HepG2 (cell line): ENCODE data around the gene QPCT. TPM values are rescaled to one million over a fixed set of nuclear protein-coding genes. Genes with fewer than 3 reads are reported as not detected.

Experiments
- ARHGAP35 ChIP-seq: sonication (generic); formaldehyde crosslinking; IDR thresholded peaks from 2 replicates; pipeline ENCODE4 v1.9.0; 2022; ENCODE audit warnings: mild to moderate bottlenecking, inconsistent platforms, moderate library complexity, missing genetic modification reagents, borderline replicate concordance
- BCL3 ChIP-seq: sonication (generic); formaldehyde crosslinking; IDR thresholded peaks from 2 replicates; pipeline ENCODE4 v1.5.1; 2020; ENCODE audit warnings: mild to moderate bottlenecking, missing genetic modification reagents, moderate library complexity
- CERS6 ChIP-seq: sonication (generic); formaldehyde crosslinking; IDR thresholded peaks from 2 replicates; pipeline ENCODE4 v1.5.0; 2020; ENCODE audit warnings: missing genetic modification reagents
- GTF2F1 ChIP-seq: fragments of 150-350 bp; IDR thresholded peaks from 2 replicates; pipeline ENCODE4 v1.6.1; 2014; ENCODE audit warnings: low read length
- KLF13 ChIP-seq: sonication (generic); formaldehyde crosslinking; IDR thresholded peaks from 2 replicates; pipeline ENCODE4 v1.4.0; 2020; ENCODE audit warnings: mild to moderate bottlenecking, missing genetic modification reagents
- KLF9 ChIP-seq: IDR thresholded peaks from 2 replicates; pipeline ENCODE4 v1.6.1; 2016; ENCODE audit warnings: low read depth
- NFE2L2 ChIP-seq: fragments of 150-350 bp; IDR thresholded peaks from 2 replicates; pipeline ENCODE4 v1.6.1; 2014; ENCODE audit warnings: low read length
- NFKB2 ChIP-seq: sonication (generic); formaldehyde crosslinking; IDR thresholded peaks from 2 replicates; pipeline ENCODE4 v1.4.0; 2020; ENCODE audit warnings: missing genetic modification reagents, borderline replicate concordance
- NFYB ChIP-seq: sonication (generic); formaldehyde crosslinking; IDR thresholded peaks from 2 replicates; pipeline ENCODE4 v1.4.0; 2020; ENCODE audit warnings: missing genetic modification reagents
- NKX3-1 ChIP-seq: sonication (generic); formaldehyde crosslinking; IDR thresholded peaks from 2 replicates; pipeline ENCODE4 v1.5.0; 2020; ENCODE audit warnings: missing genetic modification reagents
- PRPF4 ChIP-seq: fragments of 200-400 bp; formaldehyde crosslinking; IDR thresholded peaks from 2 replicates; pipeline ENCODE4 v1.6.1; 2016; ENCODE audit warnings: low read length, low read depth; ENCODE audit not compliant: poor library complexity, severe bottlenecking
- RELA ChIP-seq: sonication (generic); formaldehyde crosslinking; IDR thresholded peaks from 2 replicates; pipeline ENCODE4 v1.4.0; 2020; ENCODE audit warnings: missing genetic modification reagents
- TARDBP ChIP-seq: sonication (generic); formaldehyde crosslinking; IDR thresholded peaks from 2 replicates; pipeline ENCODE4 v1.8.0; 2022; ENCODE audit warnings: mild to moderate bottlenecking, missing genetic modification reagents
- ZEB1 ChIP-seq: IDR thresholded peaks from 2 replicates; pipeline ENCODE4 v1.6.1; 2012; ENCODE audit warnings: mild to moderate bottlenecking, low read depth, inconsistent platforms; ENCODE audit not compliant: insufficient replicate concordance
- ZHX1 ChIP-seq: sonication (generic); formaldehyde crosslinking; IDR thresholded peaks from 2 replicates; pipeline ENCODE4 v1.8.1; 2022; ENCODE audit warnings: low read depth, mild to moderate bottlenecking, missing genetic modification reagents
- ZNF121 ChIP-seq: sonication (generic); formaldehyde crosslinking; IDR thresholded peaks from 2 replicates; pipeline ENCODE4 v1.5.0; 2020; ENCODE audit warnings: mild to moderate bottlenecking, missing genetic modification reagents
- ZNF556 ChIP-seq: sonication (generic); formaldehyde crosslinking; IDR thresholded peaks from 2 replicates; pipeline ENCODE4 v1.4.0; 2020; ENCODE audit warnings: mild to moderate bottlenecking, missing genetic modification reagents, borderline replicate concordance
- ZNF572 ChIP-seq: sonication (generic); formaldehyde crosslinking; IDR thresholded peaks from 2 replicates; pipeline ENCODE4 v1.5.1; 2020; ENCODE audit warnings: mild to moderate bottlenecking, missing genetic modification reagents
- ZNF770 ChIP-seq: sonication (generic); formaldehyde crosslinking; IDR thresholded peaks from 2 replicates; pipeline ENCODE4 v1.5.0; 2020; ENCODE audit warnings: mild to moderate bottlenecking, missing genetic modification reagents
- ZSCAN30 ChIP-seq: sonication (generic); formaldehyde crosslinking; IDR thresholded peaks from 2 replicates; pipeline ENCODE4 v1.5.0; 2020; ENCODE audit warnings: mild to moderate bottlenecking, missing genetic modification reagents
- polyA plus RNA-seq, 8 experiments: library from polyadenylated mRNA; depleted of rRNA in 3 of 8; stranded (reverse) in 7 of 8; unstranded in 1 of 8; fragments of >200 nt; fragmentation: Illumina TruSeq in 4 of 8; extraction: Trizol in 4 of 8; gene quantifications; 2 replicates each; pipeline versions ENCODE4 v1.2.1 to v1.2.3, GENCODE V29; 2011 to 2016; ENCODE audit warnings: low read depth in 4 of 8, missing spikeins in 1 of 8, mixed read lengths in 1 of 8; ENCODE audit not compliant: insufficient read depth in 1 of 8
- total RNA-seq, 5 experiments: library from RNA; depleted of rRNA; stranded (reverse); fragments of >200 nt; fragmentation: Illumina TruSeq; extraction: Trizol; gene quantifications; 2 replicates each; pipeline ENCODE4 v1.2.3, GENCODE V29; 2016; ENCODE audit warnings: low read depth in 1 of 5
- TF ChIP-seq, protein P1 (sequence below): sonication (generic); formaldehyde crosslinking; IDR thresholded peaks from 2 replicates; pipeline ENCODE4 v1.4.0; 2020; ENCODE audit warnings: mild to moderate bottlenecking, missing genetic modification reagents

QPCT gene
- total and polyA plus RNA-seq, 2 of the 13 experiments (the other 11 are each of a cell fraction or from before 2014, with no cell fraction given): 0.77 to 1.2 TPM

GRCh38 chr2:37324786-37325624 is 19.4 kb upstream of the QPCT start, which contains the start of gene PRKD3 (continued):
- no peak for TF ChIP-seq CERS6 (CRISPR knock-in tag)
- no peak for TF ChIP-seq KLF13 (CRISPR knock-in tag)
- TF ChIP-seq ZNF572 (CRISPR knock-in tag): 0 out of 2 replicates have a peak, but pooled peaks have one; percentile 64
- no peak for TF ChIP-seq NFE2L2
- no peak for TF ChIP-seq ZSCAN30 (CRISPR knock-in tag)
- TF ChIP-seq KLF9 (CRISPR knock-in tag): no peak
- 0 out of 2 replicates have a peak, but pooled peaks have one; percentile 30 for TF ChIP-seq ARHGAP35 (CRISPR knock-in tag)
- TF ChIP-seq, protein P1, sequence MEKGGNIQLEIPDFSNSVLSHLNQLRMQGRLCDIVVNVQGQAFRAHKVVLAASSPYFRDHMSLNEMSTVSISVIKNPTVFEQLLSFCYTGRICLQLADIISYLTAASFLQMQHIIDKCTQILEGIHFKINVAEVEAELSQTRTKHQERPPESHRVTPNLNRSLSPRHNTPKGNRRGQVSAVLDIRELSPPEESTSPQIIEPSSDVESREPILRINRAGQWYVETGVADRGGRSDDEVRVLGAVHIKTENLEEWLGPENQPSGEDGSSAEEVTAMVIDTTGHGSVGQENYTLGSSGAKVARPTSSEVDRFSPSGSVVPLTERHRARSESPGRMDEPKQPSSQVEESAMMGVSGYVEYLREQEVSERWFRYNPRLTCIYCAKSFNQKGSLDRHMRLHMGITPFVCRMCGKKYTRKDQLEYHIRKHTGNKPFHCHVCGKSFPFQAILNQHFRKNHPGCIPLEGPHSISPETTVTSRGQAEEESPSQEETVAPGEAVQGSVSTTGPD: no peak
- no peak; the same call in 1 of the 2 replicates for TF ChIP-seq BCL3
- no peak for TF ChIP-seq ZNF121 (CRISPR knock-in tag)
- TF ChIP-seq TARDBP (CRISPR knock-in tag): no peak; the same call in 1 of the 2 replicates
- no peak for TF ChIP-seq NFYB (CRISPR knock-in tag)
- no peak for TF ChIP-seq RELA
- no peak for TF ChIP-seq ZEB1
- TF ChIP-seq NFKB2: no peak; the same call in 1 of the 2 replicates
- TF ChIP-seq NKX3-1 (CRISPR knock-in tag): 0 out of 2 replicates have a peak, but pooled peaks have one; percentile 46
- TF ChIP-seq PRPF4: no peak
- no peak for TF ChIP-seq GTF2F1
- TF ChIP-seq ZNF556 (CRISPR knock-in tag): peak; percentile 60; the same call in 1 of the 2 replicates
- no peak for TF ChIP-seq ZHX1 (CRISPR knock-in tag)
- no peak for TF ChIP-seq ZNF770
